ENCODE measurements around the gene NEK5. TPM values are rescaled to one million over a fixed set of nuclear protein-coding genes. Genes with fewer than 3 reads are reported as not detected.
A peak's percentile ranks its signal among the peaks of the same experiment; 100 is the strongest.

The NEK5 gene
- total RNA-seq, 1 donor from 2014 or later = 0.50 TPM

- FAIRE-seq (no peak), DNase-seq (ENCODE audit: low read depth) (peak; percentile 49)
- Histone ChIP-seq H3K27ac (ENCODE audit: low read depth, low read length) (peak within 1 kb of the TSS; percentile 48), H3K27me3 (ENCODE audit: insufficient read depth, low read length) (no peaks in the 10 kb centered on the region), H3K4me3 (ENCODE audit: insufficient read depth, low read depth, low read length) (peak within 1 kb of the TSS; percentile 81), H3K36me3 (ENCODE audit: insufficient read depth, low read length) (no peaks in the 10 kb centered on the region), H3K4me2 (ENCODE audit: low read length) (peak within 1 kb of the TSS; percentile 92), H4K20me1 (ENCODE audit: insufficient read depth, low read length) (no peaks in the 10 kb centered on the region), H3K79me2 (ENCODE audit: insufficient read depth, low read length) (no peaks in the 10 kb centered on the region), H3K4me1 (ENCODE audit: insufficient read depth, low read length) (peaks cover 26% of the 10 kb centered on the region), H2AFZ (ENCODE audit: low read depth, low read length) (peak within 1 kb of the TSS; percentile 75), H3K9me3 (ENCODE audit: insufficient read depth, low read depth, low read length) (no peaks in the 10 kb centered on the region), H3K9ac (ENCODE audit: low read length) (peak within 1 kb of the TSS; percentile 86)
- Mint-ChIP-seq H3K4me1 (ENCODE audit: low read depth, unreplicated experiment) (peaks cover 48% of the 10 kb centered on the region), H3K36me3 (ENCODE audit: low read depth, unreplicated experiment) (no peaks in the 10 kb centered on the region), H3K27me3 (ENCODE audit: low read depth, unreplicated experiment) (peaks cover 3% of the 10 kb centered on the region), H3K9me3 (ENCODE audit: unreplicated experiment) (no peaks in the 10 kb centered on the region), H3K4me3 (ENCODE audit: unreplicated experiment) (peak within 1 kb of the TSS; percentile 91), H3K27ac (ENCODE audit: unreplicated experiment) (peak within 1 kb of the TSS; percentile 95)
- TF ChIP-seq CTCF (IDR thresholded peaks at IDR 0.05; ENCODE audit: insufficient read depth, low read depth, low read length) = no peak
- TF ChIP-seq EZH2 (IDR thresholded peaks at IDR 0.05; ENCODE audit: insufficient read depth, low read length) = no peak
These were observed 30.5 kb upstream of the NEK5 start, which contains the start of gene NEK3 for GRCh38 chr13:52159159-52159982. Gene NEK3, minus strand, starts transcription at chr13:52159597. Its CDS starts 3,406 bp downstream, at chr13:52156191.

GRCh38 chr13:52158629-52159158, 29.8 kb upstream of the NEK5 start:
- no peaks in the 10 kb centered on the region for H3K79me2 ChIP-seq (ENCODE audit: insufficient read depth, low read length)
- peaks cover 3% of the 10 kb centered on the region for H3K27me3 Mint-ChIP-seq (ENCODE audit: low read depth, unreplicated experiment)

More at GRCh38 chr13:52158629-52159158, 29.8 kb upstream of the NEK5 start:
- DNase-seq (ENCODE audit: low read depth) (peak; percentile 42), FAIRE-seq (no peak)
- H3K27me3 ChIP-seq (ENCODE audit: insufficient read depth, low read length) = no peaks in the 10 kb centered on the region
- peaks cover 26% of the 10 kb centered on the region for H3K4me1 ChIP-seq (ENCODE audit: insufficient read depth, low read length)
- peak overlapping the region; percentile 95 for H3K27ac Mint-ChIP-seq (ENCODE audit: unreplicated experiment)
- peaks cover 43% of the 10 kb centered on the region for H3K4me1 Mint-ChIP-seq (ENCODE audit: low read depth, unreplicated experiment)
- peak overlapping the region; percentile 91 for H3K4me3 Mint-ChIP-seq (ENCODE audit: unreplicated experiment)
- no peaks in the 10 kb centered on the region for H3K36me3 Mint-ChIP-seq (ENCODE audit: low read depth, unreplicated experiment)
- H3K9me3 ChIP-seq (ENCODE audit: insufficient read depth, low read depth, low read length) = no peaks in the 10 kb centered on the region
- H2AFZ ChIP-seq (ENCODE audit: low read depth, low read length) = peak overlapping the region; percentile 75
- H3K9ac ChIP-seq (ENCODE audit: low read length) = peak overlapping the region; percentile 86
- peak overlapping the region; percentile 92 for H3K4me2 ChIP-seq (ENCODE audit: low read length)
- H3K36me3 ChIP-seq (ENCODE audit: insufficient read depth, low read length) = no peaks in the 10 kb centered on the region
- H3K4me3 ChIP-seq (ENCODE audit: insufficient read depth, low read depth, low read length) = peak overlapping the region; percentile 81
- no peaks in the 10 kb centered on the region for H3K9me3 Mint-ChIP-seq (ENCODE audit: unreplicated experiment)
- H4K20me1 ChIP-seq (ENCODE audit: insufficient read depth, low read length) = no peaks in the 10 kb centered on the region
- peak overlapping the region; percentile 48 for H3K27ac ChIP-seq (ENCODE audit: low read depth, low read length)
- no peak for TF ChIP-seq EZH2 (IDR thresholded peaks at IDR 0.05; ENCODE audit: insufficient read depth, low read length)
- TF ChIP-seq CTCF (IDR thresholded peaks at IDR 0.05; ENCODE audit: insufficient read depth, low read depth, low read length) = no peak

All from astrocyte (in vitro differentiated cells and primary cell).